GM12892 (cell line): Measurements from ENCODE around the gene DNAJB11.

ENCODE experiments used
- POLR2A ChIP-seq: IDR thresholded peaks from 2 replicates; pipeline ENCODE4 v1.6.1; 2011; ENCODE audit warnings: low read depth, low read length, control low read depth
- TAF1 ChIP-seq: IDR thresholded peaks from 2 replicates; pipeline ENCODE4 v1.6.1; 2011; ENCODE audit warnings: low read depth, mild to moderate bottlenecking, control low read depth, low read length, borderline replicate concordance

- no peak for TF ChIP-seq POLR2A
- TF ChIP-seq TAF1: no peak
Observed at GRCh38 chr3:186609247-186609868, 38.8 kb downstream of the DNAJB11 start.
